HG03469 (cell line): ENCODE data around the gene MTA1.

ENCODE experiments used
- ATAC-seq: cut with Tn5 transposase; IDR thresholded peaks from one replicate; pipeline ENCODE4 v1.9.1; 2021; ENCODE audit warnings: mild to moderate bottlenecking, moderate library complexity, moderate number of reproducible peaks; ENCODE audit not compliant: unreplicated experiment

MTA1 gene

GRCh38 chr14:105442125-105442524, 22.5 kb downstream of the MTA1 start:
- ATAC-seq: no peak

GRCh38 chr14:105442834-105443233, 23.2 kb downstream of the MTA1 start:
- no peak for ATAC-seq

- ATAC-seq: no peak
Measured at GRCh38 chr14:105444859-105445258, 25.2 kb downstream of the MTA1 start.

GRCh38 chr14:105445290-105445689, 25.7 kb downstream of the MTA1 start:
- ATAC-seq: no peak

- ATAC-seq: no peak
Measured at GRCh38 chr14:105445901-105446845, 26.5 kb downstream of the MTA1 start.

- no peak for ATAC-seq
Measured at GRCh38 chr14:105446971-105447370, 27.3 kb downstream of the MTA1 start.

GRCh38 chr14:105447651-105448640, 28.3 kb downstream of the MTA1 start:
- ATAC-seq: no peak

GRCh38 chr14:105448706-105449111, 29.1 kb downstream of the MTA1 start:
- no peak for ATAC-seq

- no peak for ATAC-seq
Measured at GRCh38 chr14:105449276-105450122, 29.9 kb downstream of the MTA1 start.

- no peak for ATAC-seq
Measured at GRCh38 chr14:105450123-105450505, 30.5 kb downstream of the MTA1 start.

- no peak for ATAC-seq
Measured at GRCh38 chr14:105450864-105451720, 31.5 kb downstream of the MTA1 start.

- no peak for ATAC-seq
Measured at GRCh38 chr14:105452963-105453362, 33.3 kb downstream of the MTA1 start.

- no peak for ATAC-seq
Measured at GRCh38 chr14:105453847-105454246, 34.2 kb downstream of the MTA1 start.

GRCh38 chr14:105455086-105455640, 35.5 kb downstream of the MTA1 start:
- ATAC-seq: no peak

GRCh38 chr14:105455766-105456660, 36.4 kb downstream of the MTA1 start:
- no peak for ATAC-seq

- no peak for ATAC-seq
Measured at GRCh38 chr14:105456736-105457617, 37.4 kb downstream of the MTA1 start.

- ATAC-seq: no peak
Measured at GRCh38 chr14:105458010-105458409, 38.4 kb downstream of the MTA1 start.
